HG03571 (cell line): ENCODE results near the gene PLCL2.
"Not testable (repeated sequence)": the region's sequence is repeated elsewhere in the genome, so short reads cannot be mapped to it uniquely, and the experiment has no call there.

Experiments
- ATAC-seq: cut with Tn5 transposase; IDR thresholded peaks from one replicate; pipeline ENCODE4 v1.9.1; 2021; ENCODE audit not compliant: unreplicated experiment

Gene PLCL2

GRCh38 chr3:17070161-17070959, 185.6 kb downstream of the PLCL2 start:
- ATAC-seq = no peak

GRCh38 chr3:17074559-17074958, 189.8 kb downstream of the PLCL2 start:
- no peak for ATAC-seq

- no peak for ATAC-seq
These were observed 190.6 kb downstream of the PLCL2 start for GRCh38 chr3:17075358-17075757.

- ATAC-seq = no peak
These were observed 191.2 kb downstream of the PLCL2 start for GRCh38 chr3:17075907-17076306.

- ATAC-seq = no peak
These were observed 192.3 kb downstream of the PLCL2 start for GRCh38 chr3:17076940-17077605.

GRCh38 chr3:17077606-17078005, 192.9 kb downstream of the PLCL2 start:
- ATAC-seq = no peak

- ATAC-seq = no peak
These were observed 194.2 kb downstream of the PLCL2 start for GRCh38 chr3:17078926-17079465.

GRCh38 chr3:17079933-17080332, 195.2 kb downstream of the PLCL2 start:
- no peak for ATAC-seq

GRCh38 chr3:17081520-17081919, 196.8 kb downstream of the PLCL2 start:
- ATAC-seq = no peak

- ATAC-seq = no peak
These were observed 202.8 kb downstream of the PLCL2 start for GRCh38 chr3:17087509-17087908.

GRCh38 chr3:17088017-17088416, 203.3 kb downstream of the PLCL2 start:
- ATAC-seq = no peak

- no peak for ATAC-seq
These were observed 204.0 kb downstream of the PLCL2 start for GRCh38 chr3:17088602-17089313.

- ATAC-seq = no peak
These were observed 204.6 kb downstream of the PLCL2 start for GRCh38 chr3:17089314-17089700.

- ATAC-seq = no peak
These were observed 205.7 kb downstream of the PLCL2 start for GRCh38 chr3:17090280-17090983.

- ATAC-seq = no peak
These were observed 207.3 kb downstream of the PLCL2 start for GRCh38 chr3:17091910-17092582.

- ATAC-seq = no peak
These were observed 207.8 kb downstream of the PLCL2 start for GRCh38 chr3:17092583-17092933.

- no peak for ATAC-seq
These were observed 209.8 kb downstream of the PLCL2 start for GRCh38 chr3:17094551-17094950.

GRCh38 chr3:17103579-17103978, 218.8 kb downstream of the PLCL2 start:
- ATAC-seq = no peak

- ATAC-seq = not testable (repeated sequence)
These were observed 222.0 kb downstream of the PLCL2 start for GRCh38 chr3:17106801-17107200.

GRCh38 chr3:17110660-17111396, 226.1 kb downstream of the PLCL2 start:
- ATAC-seq = no peak
